Kidney (tissue), 14 donors: ENCODE results near the gene SNN. TPM values are rescaled to one million over a fixed set of nuclear protein-coding genes. Genes with fewer than 3 reads are reported as not detected.

ENCODE experiments used
- DNase-seq, 5 donors: peaks; one replicate each; pipeline ENCODE4 v3.0.0-alpha.2; 2013 to 2020
- FAIRE-seq: peaks from 2 replicates; lab custom pipeline; 2012; peaks lifted over from hg19 to GRCh38; lab: Jason Lieb, UNC
- H3K27ac ChIP-seq, 2 donors: one replicate each; pipeline ENCODE4 v1.7.0; 2013; ENCODE audit warnings: low read depth in 2 of 2, low read length in 2 of 2, inconsistent platforms in 1 of 2
- H3K27me3 ChIP-seq: one replicate; pipeline ENCODE4 v1.7.1; 2013; ENCODE audit warnings: low read length, inconsistent platforms; ENCODE audit not compliant: control insufficient read depth, insufficient read depth
- H3K36me3 ChIP-seq, 3 donors: one replicate each; pipeline versions ENCODE4 v1.7.0 to v1.7.1; 2013; ENCODE audit warnings: low read length in 3 of 3, control low read depth in 1 of 3, inconsistent platforms in 1 of 3; ENCODE audit not compliant: insufficient read depth in 3 of 3, control insufficient read depth in 2 of 3
- H3K4me1 ChIP-seq, 3 donors: one replicate each; pipeline versions ENCODE4 v1.7.0 to v1.7.1; 2013; ENCODE audit warnings: low read length in 3 of 3, inconsistent platforms in 1 of 3, low read depth in 1 of 3; ENCODE audit not compliant: control insufficient read depth in 2 of 3, insufficient read depth in 2 of 3
- H3K4me3 ChIP-seq, 3 donors: one replicate each; pipeline versions ENCODE4 v1.7.0 to v1.8.1; 2013; ENCODE audit warnings: low read length in 3 of 3, control low read depth in 1 of 3, inconsistent platforms in 1 of 3
- H3K9ac ChIP-seq, 3 donors: one replicate each; pipeline versions ENCODE4 v1.7.0 to v1.7.1; 2013; ENCODE audit warnings: low read length in 3 of 3, control low read depth in 1 of 3, inconsistent platforms in 1 of 3
- H3K9me3 ChIP-seq, 3 donors: one replicate each; pipeline versions ENCODE4 v1.7.0 to v1.7.1; 2013; ENCODE audit warnings: low read length in 3 of 3, control low read depth in 1 of 3, inconsistent platforms in 1 of 3; ENCODE audit not compliant: control insufficient read depth in 2 of 3, insufficient read depth in 1 of 3
- intact Hi-C: fragments of 100-400 bp; cut with DNase I; formaldehyde crosslinking; loops from one replicate; pipeline ENCODE4 v1.11.1; 2022
- polyA plus RNA-seq: library from polyadenylated mRNA; stranded (reverse); fragments of 350-450 nt; fragmentation: Illumina TruSeq; extraction: RNeasy Lipid Tissue Mini Kit (QIAGEN cat#74804); gene quantifications from one replicate; pipeline ENCODE4 v1.2.3, GENCODE V29; 2014; ENCODE audit warnings: low read depth, low replicate concordance; ENCODE audit not compliant: insufficient read depth
- total RNA-seq: library from RNA; stranded (reverse); fragmentation: NEBNext Ultra II Directional; extraction: Animal tissue kit (Norgen Biotek cat#: 25700); gene quantifications from one replicate; pipeline ENCODE4 v1.2.1, GENCODE V29; 2021
- TF ChIP-seq, protein P1 (sequence below): IDR thresholded peaks from 3 replicates; pipeline ENCODE4 v1.5.1; 2012; ENCODE audit warnings: mild to moderate bottlenecking, moderate library complexity, borderline replicate concordance; ENCODE audit not compliant: insufficient read depth; ENCODE audit errors: extremely low read depth
- donor health status: control.
- donor health status: control.
- donor health status: control.
- donor health status: control.
- donor health status: control.
- donor health status: DM: yes; HTN: yes; CAD: no.
- donor health status: Normal renal cell carcinoma (clear cell type).

Gene SNN
- total and polyA plus RNA-seq, 2 donors from 2014 or later, result 16.6 to 21.9 TPM

DNA sequence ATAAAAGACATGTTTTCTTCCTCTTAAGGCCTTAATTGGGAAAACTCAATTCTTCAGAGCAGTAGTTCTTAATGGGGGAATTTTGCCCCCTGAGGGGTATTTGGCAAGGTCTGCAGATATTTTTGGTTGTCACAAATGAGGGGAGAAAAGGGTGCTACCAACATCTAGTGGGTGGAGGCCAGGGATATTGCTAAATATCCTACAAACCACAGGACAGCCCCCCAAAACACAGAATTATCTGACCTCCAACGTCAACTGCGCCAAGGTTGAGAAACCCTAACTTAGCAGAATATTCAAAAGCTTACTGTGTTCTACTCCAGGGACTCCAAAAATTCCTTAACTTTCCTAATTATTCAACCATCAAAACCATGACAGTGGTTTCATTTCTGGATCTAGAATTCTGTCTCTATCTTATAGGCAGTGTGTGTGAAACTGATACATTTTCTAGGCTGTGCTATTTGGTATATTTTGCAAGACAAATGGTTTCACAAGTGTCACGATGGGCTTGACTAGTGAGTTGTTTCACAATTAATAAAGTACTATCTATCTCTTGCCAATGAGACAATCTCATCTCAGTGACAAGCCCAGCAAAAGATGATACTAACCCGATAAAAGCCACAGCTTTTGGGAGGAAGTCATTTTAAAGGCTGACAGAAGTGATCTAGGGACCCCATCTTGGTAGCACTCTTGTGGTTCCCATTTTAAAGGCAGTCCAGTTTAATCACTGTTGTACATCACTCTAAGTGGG, 59.7 kb downstream of the SNN start:
- Histone ChIP-seq H3K36me3 (peaks cover 6 to 54% (median 15%) of the 10 kb centered on the region in 3 donors), H3K4me1 (peaks cover 0 to 30% (median 8%) of the 10 kb centered on the region in 3 donors)

More for the DNA sequence above, 59.7 kb downstream of the SNN start:
- Histone ChIP-seq H3K9me3 (no peaks in the 10 kb centered on the region), H3K4me3 (no peak overlapping the region), H3K27ac (no peak overlapping the region), H3K27me3 (no peaks in the 10 kb centered on the region), H3K9ac (no peak overlapping the region)
- TF ChIP-seq, protein P1, sequence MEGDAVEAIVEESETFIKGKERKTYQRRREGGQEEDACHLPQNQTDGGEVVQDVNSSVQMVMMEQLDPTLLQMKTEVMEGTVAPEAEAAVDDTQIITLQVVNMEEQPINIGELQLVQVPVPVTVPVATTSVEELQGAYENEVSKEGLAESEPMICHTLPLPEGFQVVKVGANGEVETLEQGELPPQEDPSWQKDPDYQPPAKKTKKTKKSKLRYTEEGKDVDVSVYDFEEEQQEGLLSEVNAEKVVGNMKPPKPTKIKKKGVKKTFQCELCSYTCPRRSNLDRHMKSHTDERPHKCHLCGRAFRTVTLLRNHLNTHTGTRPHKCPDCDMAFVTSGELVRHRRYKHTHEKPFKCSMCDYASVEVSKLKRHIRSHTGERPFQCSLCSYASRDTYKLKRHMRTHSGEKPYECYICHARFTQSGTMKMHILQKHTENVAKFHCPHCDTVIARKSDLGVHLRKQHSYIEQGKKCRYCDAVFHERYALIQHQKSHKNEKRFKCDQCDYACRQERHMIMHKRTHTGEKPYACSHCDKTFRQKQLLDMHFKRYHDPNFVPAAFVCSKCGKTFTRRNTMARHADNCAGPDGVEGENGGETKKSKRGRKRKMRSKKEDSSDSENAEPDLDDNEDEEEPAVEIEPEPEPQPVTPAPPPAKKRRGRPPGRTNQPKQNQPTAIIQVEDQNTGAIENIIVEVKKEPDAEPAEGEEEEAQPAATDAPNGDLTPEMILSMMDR, result no peak
- intact Hi-C loops, result no loop called here
- FAIRE-seq, result no peak
- no peak for DNase-seq

Other genes starting within 250 kb of the SNN start
- gene LITAF, start 81.5 kb upstream of the SNN start, total RNA-seq, result 171 TPM
- 121 TPM for gene LITAF, start 81.5 kb upstream of the SNN start, polyA plus RNA-seq
- gene TXNDC11, start 74.4 kb downstream of the SNN start, total RNA-seq, result 60.8 TPM
- gene TXNDC11, start 74.4 kb downstream of the SNN start, polyA plus RNA-seq, result 70.9 TPM
- 59.5 TPM for gene ZC3H7A, start 128.8 kb downstream of the SNN start, total RNA-seq
- gene ZC3H7A, start 128.8 kb downstream of the SNN start, polyA plus RNA-seq, result 23.8 TPM
- gene RSL1D1, start 183.1 kb downstream of the SNN start, total RNA-seq, result 101 TPM
- 55.5 TPM for gene RSL1D1, start 183.1 kb downstream of the SNN start, polyA plus RNA-seq
- gene GSPT1, start 247.5 kb downstream of the SNN start, total RNA-seq, result 99.0 TPM
- gene GSPT1, start 247.5 kb downstream of the SNN start, polyA plus RNA-seq, result 48.3 TPM